OCI-LY3 (cell line): ENCODE results near the gene HERC3.

Source experiments
- H2AFZ ChIP-seq: fragments of 200-600, 300-600 bp; shearing (Covaris generic); 2 replicates; pipeline ENCODE4 v1.6.0; 2014; ENCODE audit warnings: antibody characterized with exemption, low read depth, low read length
- H3K27ac ChIP-seq: fragments of 200-600, 300-600 bp; sonication (generic); 2 replicates; pipeline ENCODE4 v1.5.1; 2014; ENCODE audit warnings: mild to moderate bottlenecking, low read length, moderate library complexity, mixed read lengths
- H3K27me3 ChIP-seq: fragments of 200-600, 300-600 bp; sonication (generic); 2 replicates; pipeline ENCODE4 v1.6.1; 2014; ENCODE audit warnings: low read depth, low read length, mixed read lengths
- H3K36me3 ChIP-seq: fragments of 200-600, 300-600 bp; sonication (generic); replicated peaks from 2 replicates; pipeline ENCODE3; 2014; ENCODE audit warnings: low read depth, low read length, mixed read lengths
- H3K4me1 ChIP-seq: fragments of 300-600, 200-600 bp; sonication (generic); 2 replicates; pipeline ENCODE4 v1.6.1; 2014; ENCODE audit warnings: low read length, mixed read lengths
- H3K4me2 ChIP-seq: fragments of 200-600, 300-600 bp; sonication (generic); 2 replicates; pipeline ENCODE4 v1.6.1; 2014; ENCODE audit warnings: low read length, mixed read lengths
- H3K4me3 ChIP-seq: fragments of 300-600, 200-600 bp; sonication (generic); 2 replicates; pipeline ENCODE4 v1.5.1; 2014; ENCODE audit warnings: antibody characterized with exemption, mild to moderate bottlenecking, low read length, moderate library complexity
- H3K79me2 ChIP-seq: fragments of 300-600, 200-600 bp; shearing (Covaris generic); 2 replicates; pipeline ENCODE4 v1.6.1; 2014; ENCODE audit warnings: mild to moderate bottlenecking, low read length, mixed read lengths
- H3K9ac ChIP-seq: fragments of 300-600, 200-600 bp; shearing (Covaris generic); 2 replicates; pipeline ENCODE4 v1.6.0; 2014; ENCODE audit warnings: mild to moderate bottlenecking, low read length, moderate library complexity
- H3K9me3 ChIP-seq: fragments of 200-600, 300-600 bp; shearing (Covaris generic); 2 replicates; pipeline ENCODE4 v1.6.1; 2014; ENCODE audit warnings: low read length, mixed read lengths; ENCODE audit not compliant: insufficient read depth
- H4K20me1 ChIP-seq: fragments of 200-600, 300-600 bp; sonication (generic); 2 replicates; pipeline ENCODE4 v1.6.1; 2016; ENCODE audit warnings: low read length, mixed read lengths; ENCODE audit not compliant: insufficient read depth
- CTCF ChIP-seq: fragments of 200-600, 300-600 bp; sonication (generic); IDR thresholded peaks from 2 replicates; pipeline ENCODE4 v1.5.1; 2014; ENCODE audit warnings: antibody characterized with exemption, low read length, low read depth
- EZH2phosphoT487 ChIP-seq: fragments of 200-600 bp; shearing (Covaris generic); IDR thresholded peaks from 2 replicates; pipeline ENCODE4 v1.6.1; 2018; ENCODE audit warnings: antibody characterized with exemption, mixed run types, low read depth

Gene HERC3

DNA sequence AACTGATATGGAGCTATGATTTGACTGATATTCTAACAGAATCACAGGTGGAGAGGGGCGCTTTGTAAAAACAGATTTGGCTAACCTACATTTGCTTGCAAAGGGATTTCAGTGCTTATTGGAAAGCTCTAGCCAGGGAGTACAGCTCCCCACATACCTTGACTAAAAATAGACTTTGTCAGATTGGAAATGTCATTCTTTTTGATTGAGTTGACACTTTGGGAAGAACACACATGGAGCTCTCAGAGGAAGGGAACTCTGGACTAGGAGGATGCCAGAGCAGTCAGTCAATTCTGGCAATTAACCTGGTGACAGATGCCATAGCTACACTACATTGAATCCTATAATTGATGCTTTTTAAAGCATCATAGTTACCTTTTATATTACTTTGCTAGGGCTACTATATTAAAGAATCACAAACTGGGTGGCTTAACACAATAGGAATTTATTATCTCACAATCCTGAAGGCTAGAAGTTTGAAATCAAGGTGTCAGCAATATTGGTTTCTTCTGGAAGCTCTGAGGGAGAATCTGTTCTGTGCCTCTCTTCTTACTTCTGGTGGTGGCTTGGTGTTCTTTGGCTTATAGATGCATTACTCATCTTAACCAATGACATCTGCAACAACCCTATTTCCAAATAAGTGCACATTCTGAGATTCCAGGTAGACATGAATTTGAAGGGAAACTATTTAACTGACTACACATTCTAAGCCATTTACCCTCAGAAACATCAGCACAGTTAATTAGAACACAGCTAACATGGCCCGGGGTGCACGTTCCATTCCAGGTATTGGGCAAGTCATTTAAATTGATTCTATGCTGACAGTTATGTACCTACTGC, 8.4 kb upstream of the HERC3 start:
- H3K27me3 ChIP-seq = peaks cover 13% of the 10 kb centered on the region; the same call in 1 of the 2 replicates
- no peaks in the 10 kb centered on the region for H3K4me1 ChIP-seq
- H3K9me3 ChIP-seq = no peaks in the 10 kb centered on the region
- no peak overlapping the region for H2AFZ ChIP-seq
- no peaks in the 10 kb centered on the region for H3K79me2 ChIP-seq
- H4K20me1 ChIP-seq = no peaks in the 10 kb centered on the region
- no peak overlapping the region for H3K27ac ChIP-seq
- TF ChIP-seq CTCF (no peak), EZH2phosphoT487 (no peak)
- H3K4me2 ChIP-seq = no peak overlapping the region
- no peaks in the 10 kb centered on the region for H3K36me3 ChIP-seq
- no peak overlapping the region for H3K4me3 ChIP-seq
- H3K9ac ChIP-seq = no peak overlapping the region

DNA sequence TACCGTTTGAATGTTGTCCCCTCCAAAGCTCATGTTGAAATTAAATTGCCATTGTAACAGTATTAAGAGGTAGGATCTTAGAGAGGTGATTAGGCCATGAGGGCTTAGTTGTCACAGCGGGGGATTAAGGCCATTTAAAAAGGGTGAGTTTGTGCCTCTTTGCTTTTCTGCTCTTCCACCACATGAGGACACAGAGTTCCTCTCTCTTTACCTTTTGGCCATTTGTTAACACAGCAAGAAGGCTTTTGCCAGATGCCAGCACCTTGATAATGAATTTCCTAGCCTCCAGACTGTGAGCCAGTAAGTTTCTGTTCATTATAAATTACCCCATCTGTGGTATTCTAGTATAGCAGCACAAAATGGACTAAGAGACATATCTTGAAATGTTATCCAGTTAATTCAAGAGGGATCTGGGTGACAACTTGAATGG, 7.8 kb upstream of the HERC3 start:
- H3K9me3 ChIP-seq = no peaks in the 10 kb centered on the region
- H3K4me3 ChIP-seq = no peak overlapping the region
- H3K36me3 ChIP-seq = no peaks in the 10 kb centered on the region
- H3K27me3 ChIP-seq = peaks cover 15% of the 10 kb centered on the region; the same call in 1 of the 2 replicates
- no peak overlapping the region for H3K9ac ChIP-seq
- no peaks in the 10 kb centered on the region for H3K4me1 ChIP-seq
- TF ChIP-seq EZH2phosphoT487 = no peak
- TF ChIP-seq CTCF = no peak
- H3K27ac ChIP-seq = no peak overlapping the region
- no peaks in the 10 kb centered on the region for H4K20me1 ChIP-seq
- no peaks in the 10 kb centered on the region for H3K79me2 ChIP-seq
- no peak overlapping the region for H3K4me2 ChIP-seq
- no peak overlapping the region for H2AFZ ChIP-seq

DNA sequence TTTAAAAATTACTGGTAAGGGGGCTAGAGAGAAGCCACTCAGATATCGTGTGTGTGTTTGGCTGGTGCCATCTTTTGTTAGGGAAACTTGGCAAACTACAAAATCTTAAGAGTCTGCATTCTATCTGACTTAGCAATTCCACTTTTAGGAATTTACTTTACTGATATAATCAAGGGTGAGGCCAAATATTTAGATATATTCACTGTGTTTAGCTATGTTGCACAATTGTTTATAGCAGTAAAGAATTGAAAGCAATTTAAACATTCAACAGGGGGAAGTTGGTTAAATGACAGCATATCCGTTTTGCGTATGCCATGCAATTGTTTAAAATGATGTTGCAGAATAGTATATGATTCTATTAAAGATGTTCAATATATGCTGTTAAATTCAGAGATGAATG, 6.4 kb upstream of the HERC3 start:
- no peak overlapping the region for H3K4me2 ChIP-seq
- H3K9ac ChIP-seq = no peak overlapping the region
- TF ChIP-seq EZH2phosphoT487 = no peak
- no peak for TF ChIP-seq CTCF
- no peaks in the 10 kb centered on the region for H3K79me2 ChIP-seq
- no peaks in the 10 kb centered on the region for H3K36me3 ChIP-seq
- no peaks in the 10 kb centered on the region for H3K4me1 ChIP-seq
- no peaks in the 10 kb centered on the region for H4K20me1 ChIP-seq
- peaks cover 17% of the 10 kb centered on the region; the same call in 1 of the 2 replicates for H3K27me3 ChIP-seq
- no peak overlapping the region for H2AFZ ChIP-seq
- H3K27ac ChIP-seq = no peak overlapping the region
- H3K4me3 ChIP-seq = no peak overlapping the region
- H3K9me3 ChIP-seq = no peaks in the 10 kb centered on the region

DNA sequence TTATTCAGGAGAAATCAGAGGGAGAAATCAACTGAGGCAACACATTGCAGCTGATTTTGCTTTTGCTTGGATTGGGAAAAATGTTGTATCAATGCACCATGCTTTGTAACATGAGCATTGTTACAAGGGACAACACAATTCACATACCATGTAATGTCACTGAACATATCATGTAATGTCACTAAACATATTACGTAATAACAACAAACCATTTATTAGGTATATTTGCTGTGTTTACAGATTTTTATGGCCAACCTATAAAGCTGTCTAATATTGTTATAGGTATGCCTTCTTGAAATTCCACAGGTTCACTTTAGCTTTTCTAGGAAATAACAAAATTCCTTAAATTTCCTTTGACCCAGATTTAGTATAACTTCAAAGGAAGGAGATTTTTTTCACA, 5.0 kb upstream of the HERC3 start:
- Histone ChIP-seq H3K4me1 (peaks cover 5% of the 10 kb centered on the region; the same call in 1 of the 2 replicates), H3K79me2 (no peaks in the 10 kb centered on the region), H4K20me1 (no peaks in the 10 kb centered on the region), H3K4me2 (no peak overlapping the region), H3K4me3 (no peak overlapping the region), H3K27me3 (peaks cover 24% of the 10 kb centered on the region), H3K27ac (no peak overlapping the region), H3K9ac (no peak overlapping the region), H3K36me3 (no peaks in the 10 kb centered on the region), H3K9me3 (no peaks in the 10 kb centered on the region), H2AFZ (no peak overlapping the region)
- TF ChIP-seq EZH2phosphoT487 (no peak), CTCF (no peak)
